ENCODE results near the gene BTBD2.

The BTBD2 gene

DNA sequence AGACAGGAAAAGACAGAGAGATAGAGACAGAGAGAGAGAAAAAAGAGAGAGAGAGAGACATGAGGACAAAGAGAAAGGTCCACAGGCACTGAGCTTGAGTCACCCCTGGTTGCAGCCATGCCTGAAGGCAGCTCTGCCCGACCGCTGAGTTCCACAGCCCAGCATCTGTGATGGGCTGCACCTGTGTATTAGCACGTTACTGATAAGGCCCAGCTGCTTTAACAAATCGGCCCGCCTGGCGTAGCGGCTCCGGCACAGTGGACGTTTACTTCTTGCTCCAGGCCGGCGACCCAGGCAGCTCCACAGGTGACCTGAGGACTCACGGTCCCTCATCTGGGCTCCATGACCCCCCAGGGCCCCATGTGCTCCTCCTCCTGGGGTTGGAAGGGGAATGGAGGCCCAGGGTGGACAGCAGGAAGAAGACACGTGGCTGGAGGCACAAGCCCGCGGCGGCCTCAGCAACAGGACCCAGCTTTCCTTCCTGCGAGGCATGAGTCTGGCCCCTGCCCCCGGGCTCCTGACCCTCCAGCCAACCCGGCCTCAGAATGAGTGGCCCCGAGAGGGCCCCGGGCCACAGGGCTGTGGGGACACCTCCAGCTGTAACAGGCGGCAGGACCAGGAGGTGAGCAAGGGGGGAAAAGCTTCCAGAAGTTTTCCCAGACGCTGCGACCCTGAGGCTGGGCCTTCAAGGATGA, 78.5 kb downstream of the BTBD2 start:
- DNase-seq: no peak

DNA sequence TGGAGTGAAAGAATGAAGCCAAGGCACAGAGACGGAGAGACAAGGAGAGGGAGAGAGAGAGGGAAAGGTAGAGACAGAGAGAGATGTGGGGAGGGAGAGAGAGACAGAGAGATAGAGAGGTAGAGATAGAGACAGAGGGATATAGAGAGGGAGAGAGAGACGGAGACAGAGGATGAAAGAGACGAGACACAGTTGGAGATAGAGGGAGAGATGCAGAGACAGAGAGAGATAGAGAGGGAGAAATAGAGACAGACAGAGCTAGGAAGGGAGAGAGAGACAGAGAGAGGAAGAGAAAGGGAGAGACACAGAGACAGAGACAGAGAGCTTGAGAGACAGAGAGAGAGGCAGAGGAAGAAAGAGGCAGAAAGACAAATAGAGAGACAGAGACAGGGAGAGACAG, 79.1 kb downstream of the BTBD2 start:
- DNase-seq: no peak

DNA sequence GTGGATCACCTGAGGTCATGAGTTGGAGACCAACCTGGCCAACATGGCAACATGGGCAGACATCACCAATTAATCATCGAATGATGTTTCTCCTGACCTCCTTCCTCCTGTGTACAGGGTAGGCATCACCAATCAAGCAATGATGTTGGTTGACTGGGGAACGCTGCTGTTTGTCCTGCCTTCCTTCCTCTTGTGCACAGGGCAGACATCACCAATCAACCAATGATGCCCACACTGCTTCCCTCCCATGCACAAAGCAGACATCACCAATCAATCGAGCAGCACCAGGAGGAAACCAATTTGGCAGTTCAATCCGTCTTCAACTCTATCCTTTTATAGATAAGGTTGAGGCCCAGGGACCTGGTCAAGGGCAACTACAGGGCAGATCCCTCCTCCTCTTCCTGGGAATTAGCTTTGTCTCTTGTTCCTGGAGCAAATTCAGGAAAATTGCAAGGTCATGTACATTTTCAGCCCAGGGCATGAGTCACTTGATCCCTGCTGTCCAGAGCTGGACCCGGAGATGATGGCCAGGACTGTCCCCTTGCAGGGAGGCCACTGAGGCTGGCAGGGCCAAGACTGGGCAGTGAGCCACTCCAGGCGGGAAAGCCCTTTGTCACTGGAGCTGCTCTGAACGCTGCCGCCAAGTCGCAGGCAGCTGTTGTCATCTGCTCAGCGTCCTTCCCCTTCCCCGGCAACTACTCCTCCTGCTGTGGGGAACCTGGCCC, 79.9 kb downstream of the BTBD2 start:
- peak; percentile 30 for DNase-seq

All from NCI-H2029 treated with DMSO at 0.1 percent for 48 hours (cell line).